ENCODE measurements around the gene ACAP3.

DNA sequence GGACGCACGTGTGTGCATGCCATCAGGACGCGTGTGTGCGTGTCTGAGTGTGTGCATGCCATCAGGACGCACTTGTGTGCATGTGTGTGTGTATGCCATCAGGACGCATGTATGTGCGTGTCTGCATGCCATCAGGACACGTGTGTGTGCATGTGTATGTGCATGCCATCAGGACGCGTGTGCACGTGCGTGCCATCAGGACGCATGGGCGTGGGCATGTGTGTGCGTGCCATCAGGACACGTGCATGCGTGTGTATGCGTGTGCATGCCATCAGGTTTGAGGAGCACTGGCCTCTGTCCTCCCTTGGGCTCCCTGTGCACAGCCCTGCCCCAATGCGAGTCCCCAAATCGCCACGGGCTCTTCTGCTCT, 48.6 kb downstream of the ACAP3 start:
- TF ChIP-seq EZH2phosphoT487 (IDR thresholded peaks at IDR 0.05; ENCODE audit: borderline replicate concordance, low read length) = no peak
- TF ChIP-seq, protein P1, sequence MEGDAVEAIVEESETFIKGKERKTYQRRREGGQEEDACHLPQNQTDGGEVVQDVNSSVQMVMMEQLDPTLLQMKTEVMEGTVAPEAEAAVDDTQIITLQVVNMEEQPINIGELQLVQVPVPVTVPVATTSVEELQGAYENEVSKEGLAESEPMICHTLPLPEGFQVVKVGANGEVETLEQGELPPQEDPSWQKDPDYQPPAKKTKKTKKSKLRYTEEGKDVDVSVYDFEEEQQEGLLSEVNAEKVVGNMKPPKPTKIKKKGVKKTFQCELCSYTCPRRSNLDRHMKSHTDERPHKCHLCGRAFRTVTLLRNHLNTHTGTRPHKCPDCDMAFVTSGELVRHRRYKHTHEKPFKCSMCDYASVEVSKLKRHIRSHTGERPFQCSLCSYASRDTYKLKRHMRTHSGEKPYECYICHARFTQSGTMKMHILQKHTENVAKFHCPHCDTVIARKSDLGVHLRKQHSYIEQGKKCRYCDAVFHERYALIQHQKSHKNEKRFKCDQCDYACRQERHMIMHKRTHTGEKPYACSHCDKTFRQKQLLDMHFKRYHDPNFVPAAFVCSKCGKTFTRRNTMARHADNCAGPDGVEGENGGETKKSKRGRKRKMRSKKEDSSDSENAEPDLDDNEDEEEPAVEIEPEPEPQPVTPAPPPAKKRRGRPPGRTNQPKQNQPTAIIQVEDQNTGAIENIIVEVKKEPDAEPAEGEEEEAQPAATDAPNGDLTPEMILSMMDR (IDR thresholded peaks at IDR 0.05; ENCODE audit: low read depth, low read length, poor library complexity, severe bottlenecking) = no peak

Measured in DOHH2 (cell line).